Mucosa of rectum (tissue), 2 donors: ENCODE measurements around the gene RTRAF.

Source experiments
- H3K27ac ChIP-seq, 2 donors: one replicate each; pipeline ENCODE4 v1.7.0; 2013; ENCODE audit warnings: inconsistent platforms in 2 of 2, low read depth in 2 of 2, low read length in 2 of 2
- H3K27me3 ChIP-seq, 2 donors: one replicate each; pipeline ENCODE4 v1.7.0; 2013; ENCODE audit warnings: low read length in 2 of 2; ENCODE audit not compliant: control insufficient read depth in 2 of 2, insufficient read depth in 2 of 2
- H3K36me3 ChIP-seq, 2 donors: one replicate each; pipeline ENCODE4 v1.7.0; 2013; ENCODE audit warnings: low read length in 2 of 2; ENCODE audit not compliant: control insufficient read depth in 2 of 2, insufficient read depth in 2 of 2
- H3K4me1 ChIP-seq, 2 donors: one replicate each; pipeline ENCODE4 v1.7.0; 2013; ENCODE audit warnings: low read length in 2 of 2, mild to moderate bottlenecking in 1 of 2; ENCODE audit not compliant: control insufficient read depth in 2 of 2, insufficient read depth in 2 of 2
- H3K4me3 ChIP-seq, 2 donors: one replicate each; pipeline ENCODE4 v1.7.0; 2013; ENCODE audit warnings: low read length in 2 of 2
- H3K9ac ChIP-seq, 2 donors: one replicate each; pipeline ENCODE4 v1.7.0; 2013; ENCODE audit warnings: low read length in 2 of 2, low read depth in 1 of 2, mild to moderate bottlenecking in 1 of 2
- H3K9me3 ChIP-seq, 2 donors: one replicate each; pipeline ENCODE4 v1.7.0; 2013; ENCODE audit warnings: low read length in 2 of 2; ENCODE audit not compliant: control insufficient read depth in 2 of 2
- donor health status: healthy.
- donor health status: Normal muscosa, but diverticular disease.

The RTRAF gene

DNA sequence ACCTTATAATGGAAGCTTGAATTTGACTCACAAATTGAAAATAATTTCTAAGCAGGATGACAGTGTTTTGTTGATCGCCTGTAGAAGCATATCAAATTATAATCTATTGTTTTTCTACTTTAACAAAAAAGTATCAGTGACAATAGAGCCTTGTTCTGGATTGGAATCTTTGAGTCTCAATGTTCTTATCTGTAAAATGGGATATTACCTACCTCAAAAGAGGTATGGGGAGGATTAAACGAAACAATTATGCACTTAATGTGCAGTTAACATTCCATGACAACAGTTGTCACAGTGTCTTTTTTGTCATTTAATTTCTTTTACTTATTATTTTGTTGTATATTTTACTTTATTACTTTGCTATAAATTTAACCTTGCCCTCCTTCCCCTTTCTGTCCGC, 1.1 kb downstream of the RTRAF start:
- H3K27ac ChIP-seq, result no peak overlapping the region
- H3K27me3 ChIP-seq, result no peaks in the 10 kb centered on the region
- peaks cover 21 to 29% of the 10 kb centered on the region in 2 donors for H3K36me3 ChIP-seq
- H3K9ac ChIP-seq, result peak overlapping the region; percentile 68 to 97
- no peaks in the 10 kb centered on the region for H3K9me3 ChIP-seq
- H3K4me1 ChIP-seq, result peaks cover 0 to 15% of the 10 kb centered on the region in 2 donors
- peak overlapping the region; percentile 95 to 98 for H3K4me3 ChIP-seq

DNA sequence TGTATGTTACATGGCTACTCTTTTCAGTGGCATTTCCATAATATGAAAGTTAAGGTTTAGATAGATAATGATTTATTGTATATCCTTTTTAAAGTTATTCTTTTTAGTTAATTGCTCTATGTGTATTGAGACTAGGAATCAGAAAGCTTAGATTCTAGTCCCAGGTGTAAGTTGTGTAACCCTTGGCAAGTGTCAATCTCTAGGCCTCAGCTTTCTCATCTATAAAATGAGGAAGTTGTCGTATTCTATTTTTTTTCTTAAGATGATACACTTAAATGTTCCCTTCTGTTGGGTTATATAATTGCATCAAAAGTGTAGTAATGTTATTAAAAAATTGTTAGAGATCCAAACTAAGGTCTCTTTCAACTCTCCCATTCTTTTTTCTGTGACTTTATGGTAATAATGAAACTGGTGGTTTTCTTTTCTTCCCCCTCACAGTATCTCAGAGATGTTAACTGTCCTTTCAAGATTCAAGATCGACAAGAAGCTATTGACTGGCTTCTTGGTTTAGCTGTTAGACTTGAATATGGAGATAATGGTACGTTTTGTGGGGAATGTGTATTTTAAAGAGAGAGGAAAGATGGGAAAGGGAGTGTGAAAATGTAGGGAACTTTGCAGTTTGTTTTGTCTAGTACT, 4.1 kb downstream of the RTRAF start:
- H3K27me3 ChIP-seq, result no peaks in the 10 kb centered on the region
- no peak overlapping the region for H3K4me3 ChIP-seq
- H3K9me3 ChIP-seq, result no peaks in the 10 kb centered on the region
- H3K36me3 ChIP-seq, result peaks cover 27 to 33% of the 10 kb centered on the region in 2 donors
- no peak overlapping the region for H3K27ac ChIP-seq
- H3K9ac ChIP-seq, result no peak overlapping the region
- H3K4me1 ChIP-seq, result peaks cover 0 to 14% of the 10 kb centered on the region in 2 donors

DNA sequence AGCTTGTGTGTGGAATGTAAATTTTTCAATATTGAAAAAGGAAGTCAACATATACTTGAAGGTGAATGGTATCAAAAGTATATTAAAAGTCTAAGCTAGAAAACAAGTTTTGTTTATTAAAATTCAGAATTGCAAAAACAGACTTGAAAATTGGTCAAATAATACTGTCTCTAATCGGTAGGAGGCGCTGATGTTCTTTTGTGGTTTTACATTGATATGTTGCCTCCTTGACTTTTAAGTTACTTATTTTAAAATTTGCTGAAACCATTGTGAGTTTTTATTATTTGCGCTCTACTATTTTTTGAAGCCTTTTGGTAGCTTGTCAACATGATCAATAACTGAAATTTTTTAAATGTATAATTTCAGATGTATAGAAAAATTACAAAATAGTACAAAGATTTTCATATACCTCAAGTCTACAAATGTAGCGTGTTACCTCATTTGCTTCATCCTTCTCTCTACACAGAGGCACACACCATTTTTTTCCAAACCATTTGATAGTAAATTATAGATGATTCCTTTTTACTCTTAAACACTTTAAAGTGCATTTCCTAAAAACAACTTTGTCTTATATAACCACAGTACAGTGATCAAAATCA, 6.9 kb downstream of the RTRAF start:
- no peak overlapping the region for H3K9ac ChIP-seq
- no peak overlapping the region for H3K27ac ChIP-seq
- H3K9me3 ChIP-seq, result no peaks in the 10 kb centered on the region
- H3K4me1 ChIP-seq, result no peaks in the 10 kb centered on the region
- H3K27me3 ChIP-seq, result no peaks in the 10 kb centered on the region
- peaks cover 42 to 44% of the 10 kb centered on the region in 2 donors for H3K36me3 ChIP-seq
- H3K4me3 ChIP-seq, result no peak overlapping the region

DNA sequence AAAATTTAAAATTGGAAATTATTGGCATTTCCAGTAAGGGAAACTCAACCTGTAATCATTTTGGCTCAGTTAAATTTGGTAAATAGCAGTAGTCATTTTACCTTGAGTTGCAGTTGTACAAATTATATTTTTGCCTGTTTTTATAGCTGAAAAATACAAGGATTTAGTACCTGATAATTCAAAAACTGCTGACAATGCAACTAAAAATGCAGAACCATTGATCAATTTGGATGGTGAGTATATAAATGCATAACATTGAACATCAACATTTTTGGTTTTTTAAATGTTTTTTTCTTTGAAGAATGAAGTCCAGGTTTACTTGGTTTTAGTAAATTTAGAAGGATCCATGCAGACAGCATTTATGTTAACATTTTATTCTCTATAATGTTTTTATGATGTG, 9.0 kb downstream of the RTRAF start:
- Histone ChIP-seq H3K4me1 (no peaks in the 10 kb centered on the region), H3K27me3 (no peaks in the 10 kb centered on the region), H3K27ac (no peak overlapping the region), H3K36me3 (peaks cover 44 to 49% of the 10 kb centered on the region in 2 donors), H3K4me3 (no peak overlapping the region), H3K9me3 (no peaks in the 10 kb centered on the region), H3K9ac (no peak overlapping the region)

DNA sequence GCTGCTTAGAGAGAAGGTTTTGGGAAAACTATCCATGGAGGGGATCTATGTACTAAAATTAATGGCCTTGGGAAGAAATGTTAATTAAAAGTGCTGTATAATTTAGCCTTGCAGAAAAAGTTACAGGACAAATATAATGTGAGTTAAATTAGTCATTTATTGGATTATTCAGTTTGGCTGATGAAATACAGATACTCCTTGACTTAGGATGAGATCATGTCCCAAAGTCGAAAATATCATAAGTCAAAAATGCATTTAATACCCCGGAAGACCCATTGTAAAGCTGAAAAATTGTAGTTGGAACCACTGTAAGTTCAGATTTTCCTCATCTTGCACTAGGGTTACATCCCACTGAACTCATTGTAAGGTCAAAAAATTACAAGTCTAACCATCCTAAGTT, 9.7 kb downstream of the RTRAF start:
- no peaks in the 10 kb centered on the region for H3K9me3 ChIP-seq
- H3K4me3 ChIP-seq, result no peak overlapping the region
- no peaks in the 10 kb centered on the region for H3K4me1 ChIP-seq
- H3K27ac ChIP-seq, result no peak overlapping the region
- no peaks in the 10 kb centered on the region for H3K27me3 ChIP-seq
- peaks cover 47% of the 10 kb centered on the region in 2 donors for H3K36me3 ChIP-seq
- H3K9ac ChIP-seq, result no peak overlapping the region

DNA sequence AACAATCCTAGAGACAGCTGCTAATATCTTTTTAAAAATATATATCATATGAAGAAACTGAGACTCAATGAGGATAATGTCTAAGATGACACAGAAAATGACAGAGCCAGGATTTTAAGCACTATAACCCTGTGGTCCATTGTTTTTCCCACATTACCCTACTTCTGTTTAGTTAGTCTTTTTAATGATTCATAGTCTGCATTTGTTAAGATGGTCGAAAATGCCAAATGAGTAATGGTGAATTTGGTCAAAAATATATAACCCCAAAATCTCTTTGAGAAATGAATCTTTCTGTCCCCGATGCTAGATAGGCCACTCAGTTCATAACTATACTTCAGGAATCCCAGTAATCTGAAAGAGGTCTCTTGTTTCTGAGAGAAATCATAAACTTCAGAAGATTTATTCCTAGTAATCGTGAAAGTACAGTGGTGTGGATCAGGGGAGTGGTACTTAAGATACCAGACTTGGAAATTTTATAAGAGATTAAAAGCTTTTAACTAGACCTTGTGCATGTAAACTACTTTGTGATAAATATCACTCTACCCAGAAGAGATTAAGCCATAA, 10.8 kb downstream of the RTRAF start:
- Histone ChIP-seq H3K36me3 (peaks cover 46% of the 10 kb centered on the region in 2 donors), H3K9ac (no peak overlapping the region), H3K4me1 (no peaks in the 10 kb centered on the region)

DNA sequence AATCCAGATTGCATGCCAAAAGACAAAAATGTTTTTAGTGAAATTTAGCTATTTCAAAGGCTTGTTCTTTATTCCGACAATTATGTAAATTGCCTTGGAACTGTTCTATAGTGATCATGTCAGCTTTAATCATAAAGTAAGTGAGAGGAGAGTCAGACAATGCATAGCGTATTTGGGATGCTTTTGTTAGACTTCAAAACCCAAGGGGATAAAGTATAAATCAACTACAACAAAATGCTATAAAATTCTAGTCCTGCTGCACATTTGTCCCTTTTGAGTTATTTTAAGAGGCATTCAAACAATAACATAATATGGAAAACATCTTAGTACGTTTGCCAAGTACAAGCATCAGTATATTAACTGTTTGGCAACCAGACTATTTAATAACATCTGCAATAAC, 11.3 kb downstream of the RTRAF start:
- H3K9me3 ChIP-seq, result no peaks in the 10 kb centered on the region
- no peak overlapping the region for H3K9ac ChIP-seq
- H3K27me3 ChIP-seq, result no peaks in the 10 kb centered on the region
- no peaks in the 10 kb centered on the region for H3K4me1 ChIP-seq
- no peak overlapping the region for H3K27ac ChIP-seq
- H3K36me3 ChIP-seq, result peaks cover 47 to 52% of the 10 kb centered on the region in 2 donors
- no peak overlapping the region for H3K4me3 ChIP-seq

More for the DNA sequence above, 10.8 kb downstream of the RTRAF start:
- no peak overlapping the region for H3K27ac ChIP-seq
- no peaks in the 10 kb centered on the region for H3K27me3 ChIP-seq
- no peaks in the 10 kb centered on the region for H3K9me3 ChIP-seq
- no peak overlapping the region for H3K4me3 ChIP-seq

DNA sequence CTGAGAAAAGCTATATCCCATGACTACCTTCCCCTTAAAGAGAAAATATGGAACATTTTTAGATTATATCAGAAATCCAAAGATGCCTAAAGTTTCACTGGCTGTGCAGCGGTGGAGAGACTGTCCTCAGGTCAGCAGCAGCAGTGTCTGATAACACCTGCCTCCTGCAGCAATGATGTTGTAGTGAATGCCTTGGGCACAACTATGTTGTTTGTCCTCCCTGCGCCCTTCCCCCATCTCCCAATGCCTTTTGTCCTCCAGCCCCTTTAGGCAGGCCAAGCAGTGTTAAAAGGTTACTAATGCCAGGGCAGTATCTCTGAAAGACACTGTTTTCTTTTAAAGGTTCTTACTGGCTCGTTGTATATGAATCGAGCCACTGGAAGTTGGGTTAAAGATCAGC, 13.2 kb downstream of the RTRAF start:
- Histone ChIP-seq H3K4me3 (no peak overlapping the region), H3K9me3 (no peaks in the 10 kb centered on the region), H3K27me3 (no peaks in the 10 kb centered on the region), H3K27ac (peak overlapping the region; percentile 26 to 32), H3K9ac (no peak overlapping the region), H3K4me1 (no peaks in the 10 kb centered on the region), H3K36me3 (peaks cover 59 to 63% of the 10 kb centered on the region in 2 donors)

DNA sequence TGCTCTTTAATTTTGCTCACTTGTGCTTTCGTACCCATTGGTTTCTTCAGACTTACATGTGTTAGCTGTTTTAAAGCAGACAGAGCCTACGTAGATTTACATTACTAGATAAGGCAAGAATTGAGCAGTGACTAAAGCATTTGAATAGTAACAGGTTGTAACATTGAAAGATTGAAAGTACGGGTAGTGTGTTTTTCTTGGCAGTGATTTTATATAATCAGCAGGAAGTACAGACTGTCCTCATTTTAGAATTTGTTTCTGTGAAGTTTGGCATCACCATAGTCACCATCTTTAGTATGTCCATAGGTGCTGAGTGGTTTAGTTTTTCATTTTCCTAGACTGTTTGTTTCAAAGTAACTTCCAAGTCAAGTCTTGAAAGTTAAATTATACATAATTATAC, 14.0 kb downstream of the RTRAF start:
- Histone ChIP-seq H3K27ac (peak overlapping the region; percentile 26 to 32), H3K4me1 (no peaks in the 10 kb centered on the region)

DNA sequence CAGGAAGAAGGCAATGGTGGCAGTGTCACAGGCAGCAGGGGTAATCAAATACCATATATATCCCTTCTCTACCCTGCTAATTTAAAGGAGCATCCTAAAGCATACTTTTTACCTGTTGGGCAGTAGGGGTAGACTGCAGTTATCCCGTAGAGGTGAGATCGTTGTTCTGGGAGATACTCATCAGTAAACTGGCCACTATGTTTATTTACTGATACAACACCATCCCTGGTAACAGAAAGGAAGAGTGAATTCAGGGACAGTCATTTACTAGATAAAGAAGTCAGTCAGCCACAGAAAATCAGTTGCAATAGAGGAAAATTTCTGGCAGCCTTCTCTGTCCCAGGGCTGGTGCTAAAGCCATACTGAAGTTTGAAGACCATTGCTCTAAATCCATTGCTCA, 16.3 kb downstream of the RTRAF start:
- Histone ChIP-seq H3K9me3 (no peaks in the 10 kb centered on the region), H3K4me3 (no peak overlapping the region), H3K4me1 (no peaks in the 10 kb centered on the region), H3K9ac (no peak overlapping the region), H3K27ac (no peak overlapping the region), H3K36me3 (peaks cover 70 to 75% of the 10 kb centered on the region in 2 donors), H3K27me3 (no peaks in the 10 kb centered on the region)

More for the DNA sequence above, 14.0 kb downstream of the RTRAF start:
- H3K36me3 ChIP-seq, result peaks cover 64 to 70% of the 10 kb centered on the region in 2 donors
- H3K27me3 ChIP-seq, result no peaks in the 10 kb centered on the region
- H3K4me3 ChIP-seq, result no peak overlapping the region
- no peak overlapping the region for H3K9ac ChIP-seq
- no peaks in the 10 kb centered on the region for H3K9me3 ChIP-seq
